PC-3 (cell line): Measurements from ENCODE around the gene DPF3.

Experiments
- EZH2 ChIP-seq: fragments of 300-600 bp; sonication (generic); IDR thresholded peaks from one replicate; pipeline ENCODE4 v1.6.1; 2017; ENCODE audit warnings: antibody characterized with exemption, mild to moderate bottlenecking, low read length; ENCODE audit not compliant: unreplicated experiment
- TF ChIP-seq, protein P1 (sequence below): fragments of 300-600 bp; sonication (generic); conservative IDR thresholded peaks from 2 replicates; pipeline ENCODE4 v1.5.1; 2017; ENCODE audit warnings: antibody characterized with exemption, low read depth, mild to moderate bottlenecking, low read length

DNA sequence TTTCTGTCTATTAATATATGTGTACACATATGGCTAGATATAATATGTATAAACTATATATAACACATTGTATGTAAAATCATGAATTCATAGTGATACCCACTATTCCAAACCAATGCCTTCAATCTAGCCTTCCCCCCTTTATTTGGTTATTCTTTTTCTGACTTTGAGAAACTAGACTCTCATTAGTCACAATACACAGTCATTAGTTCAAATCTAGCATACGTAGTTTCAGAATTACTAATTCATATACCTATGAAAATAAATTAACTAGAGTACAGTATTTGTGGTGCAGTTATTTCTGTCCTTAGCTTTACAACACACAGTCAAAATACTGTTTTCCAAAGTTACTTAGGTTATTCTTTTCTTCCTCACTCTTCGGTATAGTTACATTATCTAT is 268.2 kb downstream of the DPF3 start:
- TF ChIP-seq, protein P1, sequence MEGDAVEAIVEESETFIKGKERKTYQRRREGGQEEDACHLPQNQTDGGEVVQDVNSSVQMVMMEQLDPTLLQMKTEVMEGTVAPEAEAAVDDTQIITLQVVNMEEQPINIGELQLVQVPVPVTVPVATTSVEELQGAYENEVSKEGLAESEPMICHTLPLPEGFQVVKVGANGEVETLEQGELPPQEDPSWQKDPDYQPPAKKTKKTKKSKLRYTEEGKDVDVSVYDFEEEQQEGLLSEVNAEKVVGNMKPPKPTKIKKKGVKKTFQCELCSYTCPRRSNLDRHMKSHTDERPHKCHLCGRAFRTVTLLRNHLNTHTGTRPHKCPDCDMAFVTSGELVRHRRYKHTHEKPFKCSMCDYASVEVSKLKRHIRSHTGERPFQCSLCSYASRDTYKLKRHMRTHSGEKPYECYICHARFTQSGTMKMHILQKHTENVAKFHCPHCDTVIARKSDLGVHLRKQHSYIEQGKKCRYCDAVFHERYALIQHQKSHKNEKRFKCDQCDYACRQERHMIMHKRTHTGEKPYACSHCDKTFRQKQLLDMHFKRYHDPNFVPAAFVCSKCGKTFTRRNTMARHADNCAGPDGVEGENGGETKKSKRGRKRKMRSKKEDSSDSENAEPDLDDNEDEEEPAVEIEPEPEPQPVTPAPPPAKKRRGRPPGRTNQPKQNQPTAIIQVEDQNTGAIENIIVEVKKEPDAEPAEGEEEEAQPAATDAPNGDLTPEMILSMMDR: no peak
- no peak for TF ChIP-seq EZH2
